ENCODE measurements around the gene PCNT.

- TF ChIP-seq, protein P1, sequence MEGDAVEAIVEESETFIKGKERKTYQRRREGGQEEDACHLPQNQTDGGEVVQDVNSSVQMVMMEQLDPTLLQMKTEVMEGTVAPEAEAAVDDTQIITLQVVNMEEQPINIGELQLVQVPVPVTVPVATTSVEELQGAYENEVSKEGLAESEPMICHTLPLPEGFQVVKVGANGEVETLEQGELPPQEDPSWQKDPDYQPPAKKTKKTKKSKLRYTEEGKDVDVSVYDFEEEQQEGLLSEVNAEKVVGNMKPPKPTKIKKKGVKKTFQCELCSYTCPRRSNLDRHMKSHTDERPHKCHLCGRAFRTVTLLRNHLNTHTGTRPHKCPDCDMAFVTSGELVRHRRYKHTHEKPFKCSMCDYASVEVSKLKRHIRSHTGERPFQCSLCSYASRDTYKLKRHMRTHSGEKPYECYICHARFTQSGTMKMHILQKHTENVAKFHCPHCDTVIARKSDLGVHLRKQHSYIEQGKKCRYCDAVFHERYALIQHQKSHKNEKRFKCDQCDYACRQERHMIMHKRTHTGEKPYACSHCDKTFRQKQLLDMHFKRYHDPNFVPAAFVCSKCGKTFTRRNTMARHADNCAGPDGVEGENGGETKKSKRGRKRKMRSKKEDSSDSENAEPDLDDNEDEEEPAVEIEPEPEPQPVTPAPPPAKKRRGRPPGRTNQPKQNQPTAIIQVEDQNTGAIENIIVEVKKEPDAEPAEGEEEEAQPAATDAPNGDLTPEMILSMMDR (conservative IDR thresholded peaks at IDR 0.05 in 1 of 2, IDR thresholded peaks at IDR 0.05 in 1 of 2; ENCODE audit: extremely low read depth in 1 of 2, insufficient read depth in 1 of 2, low read depth in 1 of 2, low read length in 2 of 2), result no peak
- no peak for TF ChIP-seq EZH2 (IDR thresholded peaks at IDR 0.05; ENCODE audit: borderline replicate concordance, low read length)
These were observed 39.8 kb upstream of the PCNT start for GRCh38 chr21:46284077-46284644.

All from mammary epithelial cell (primary cell).